ENCODE data around the gene MYZAP.

GRCh38 chr15:57680021-57680420, 88.3 kb downstream of the MYZAP start:
- TF ChIP-seq CTCF (conservative IDR thresholded peaks at IDR 0.05) (no peak), EZH2 (IDR thresholded peaks at IDR 0.05; ENCODE audit: low read depth) (no peak)

Measured in PC-9 (cell line).